ENCODE data around the gene SLC1A2. TPM values are rescaled to one million over a fixed set of nuclear protein-coding genes. Genes with fewer than 3 reads are reported as not detected.

Gene SLC1A2
- total RNA-seq, 4 donors from 2014 or later: 0.65 to 1.3 (median 0.68) TPM; not detected in 1

- TF ChIP-seq CTCF (IDR thresholded peaks at IDR 0.05; ENCODE audit: low read depth): no peak
These were observed 113.5 kb downstream of the SLC1A2 start for GRCh38 chr11:35305670-35306382.

GRCh38 chr11:35304900-35305460 lies 114.4 kb downstream of the SLC1A2 start:
- TF ChIP-seq CTCF (IDR thresholded peaks at IDR 0.05; ENCODE audit: low read depth): no peak

GRCh38 chr11:35304386-35304775 lies 115.0 kb downstream of the SLC1A2 start:
- no peak for TF ChIP-seq CTCF (IDR thresholded peaks at IDR 0.05; ENCODE audit: low read depth)

GRCh38 chr11:35303596-35304385 lies 115.6 kb downstream of the SLC1A2 start:
- TF ChIP-seq CTCF (IDR thresholded peaks at IDR 0.05; ENCODE audit: low read depth): no peak

- no peak for TF ChIP-seq CTCF (IDR thresholded peaks at IDR 0.05; ENCODE audit: low read depth)
These were observed 117.0 kb downstream of the SLC1A2 start for GRCh38 chr11:35302398-35302797.

- TF ChIP-seq CTCF (IDR thresholded peaks at IDR 0.05; ENCODE audit: low read depth): no peak
These were observed 121.0 kb downstream of the SLC1A2 start for GRCh38 chr11:35298369-35298768.

GRCh38 chr11:35295751-35296150 lies 123.6 kb downstream of the SLC1A2 start:
- TF ChIP-seq CTCF (IDR thresholded peaks at IDR 0.05; ENCODE audit: low read depth): no peak
